ENCODE results near the gene HMX2. TPM values are rescaled to one million over a fixed set of nuclear protein-coding genes. Genes with fewer than 3 reads are reported as not detected.

HMX2 gene
- total RNA-seq, 1 experiment from 2014 or later, result 0.46 TPM

- Histone ChIP-seq H3K27ac (ENCODE audit: insufficient read length, low read depth, low read length) (no peak overlapping the region), H2AK5ac (ENCODE audit: insufficient read length, low read length) (no peak overlapping the region), H3K23ac (ENCODE audit: insufficient read length, low read depth, low read length) (no peak overlapping the region), H3K14ac (ENCODE audit: insufficient read depth, low read length) (no peak overlapping the region), H2AFZ (ENCODE audit: low read length) (no peak overlapping the region), H3T11ph (ENCODE audit: low read length) (no peak overlapping the region), H3K9me3 (ENCODE audit: control insufficient read depth, low read depth, low read length) (no peaks in the 10 kb centered on the region), H3K4me2 (ENCODE audit: insufficient read depth, insufficient read length, low read length) (no peak overlapping the region), H4K20me1 (ENCODE audit: control insufficient read depth, insufficient read depth, insufficient read length) (no peaks in the 10 kb centered on the region), H4K8ac (replicated peaks; ENCODE audit: insufficient read length, low read depth, low read length) (no peak overlapping the region), H2BK120ac (ENCODE audit: low read depth, low read length, poor library complexity, severe bottlenecking) (no peak overlapping the region), H2BK5ac (ENCODE audit: insufficient read length, low read length) (no peak overlapping the region), H3K79me1 (ENCODE audit: insufficient read depth, low read depth, low read length, poor library complexity, severe bottlenecking) (peaks cover 4% of the 10 kb centered on the region), H3K79me2 (ENCODE audit: insufficient read depth, low read length) (peaks cover 24% of the 10 kb centered on the region; the same call in 1 of the 2 replicates), H4K5ac (ENCODE audit: insufficient read length, low read depth, low read length) (no peak overlapping the region), H3K4ac (ENCODE audit: low read depth, low read length) (no peak overlapping the region), H3K27me3 (ENCODE audit: insufficient read depth, low read length) (no peaks in the 10 kb centered on the region), H2BK15ac (ENCODE audit: low read depth, low read length) (no peak overlapping the region), H2BK12ac (ENCODE audit: insufficient read length, low read depth, low read length) (no peak overlapping the region), H3K56ac (ENCODE audit: insufficient read length, low read depth, low read length) (no peak overlapping the region), H3K18ac (ENCODE audit: insufficient read length, low read depth, low read length) (no peak overlapping the region), H3K9ac (ENCODE audit: extremely low read depth, insufficient read length, low read length) (no peak overlapping the region), H3K4me1 (ENCODE audit: insufficient read depth, low read length) (no peaks in the 10 kb centered on the region), H3K23me2 (ENCODE audit: insufficient read length, low read depth, low read length, poor library complexity, severe bottlenecking) (peaks cover 6% of the 10 kb centered on the region), H2BK20ac (ENCODE audit: low read depth, low read length, poor library complexity, severe bottlenecking) (no peak overlapping the region), H4K91ac (ENCODE audit: insufficient read length, low read depth, low read length) (no peak overlapping the region)
- Mint-ChIP-seq H3K27ac (no peak overlapping the region), H3K9me3 (no peaks in the 10 kb centered on the region), H3K4me3 (peak overlapping the region in 1 of 2 experiments; percentile 66; a peak in 2 of 5 replicates), H3K27me3 (ENCODE audit: low read depth) (peaks cover 2% of the 10 kb centered on the region), H3K4me1 (peaks cover 29 to 33% of the 10 kb centered on the region in 2 experiments), H3K36me3 (ENCODE audit: insufficient read depth in 1 of 3, low read depth in 3 of 3) (peaks cover 54 to 84% (median 81%) of the 10 kb centered on the region in 3 experiments)
- no CpG with 5 or more reads among the region's 1 CpG for WGBS (ENCODE audit: extremely low coverage, insufficient read length, low lambda C conversion rate)
- TF ChIP-seq CTCF (conservative IDR thresholded peaks at IDR 0.05), result no peak
- DNase-seq, result no peak
Observed at GRCh38 chr10:123158682-123159081, 10.7 kb downstream of the HMX2 start.
